ENCODE data around the gene VWA5B1.

VWA5B1 gene

DNA sequence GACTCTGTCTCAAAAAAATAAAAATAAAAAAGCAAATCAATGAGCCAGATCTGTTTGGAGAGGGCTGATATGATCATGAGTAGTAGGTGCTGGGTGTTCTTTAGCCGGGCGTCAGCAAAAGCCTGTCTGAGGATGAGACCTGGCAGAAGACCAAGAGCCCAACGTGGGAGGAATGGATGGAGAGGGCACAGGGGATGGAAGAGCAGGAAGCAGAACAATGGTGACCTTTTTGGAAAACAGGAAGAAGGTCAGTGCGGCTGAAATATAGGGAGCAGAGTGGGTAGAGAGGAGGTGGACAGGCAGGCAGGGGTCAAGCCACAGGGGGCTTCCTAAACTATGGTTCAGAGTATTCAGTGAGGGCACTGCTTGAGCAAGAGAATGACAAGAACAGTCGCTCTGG, 30.9 kb downstream of the VWA5B1 start:
- WGBS (ENCODE audit: insufficient coverage, insufficient read length) = no CpG with 5 or more reads among the region's 5 CpGs

DNA sequence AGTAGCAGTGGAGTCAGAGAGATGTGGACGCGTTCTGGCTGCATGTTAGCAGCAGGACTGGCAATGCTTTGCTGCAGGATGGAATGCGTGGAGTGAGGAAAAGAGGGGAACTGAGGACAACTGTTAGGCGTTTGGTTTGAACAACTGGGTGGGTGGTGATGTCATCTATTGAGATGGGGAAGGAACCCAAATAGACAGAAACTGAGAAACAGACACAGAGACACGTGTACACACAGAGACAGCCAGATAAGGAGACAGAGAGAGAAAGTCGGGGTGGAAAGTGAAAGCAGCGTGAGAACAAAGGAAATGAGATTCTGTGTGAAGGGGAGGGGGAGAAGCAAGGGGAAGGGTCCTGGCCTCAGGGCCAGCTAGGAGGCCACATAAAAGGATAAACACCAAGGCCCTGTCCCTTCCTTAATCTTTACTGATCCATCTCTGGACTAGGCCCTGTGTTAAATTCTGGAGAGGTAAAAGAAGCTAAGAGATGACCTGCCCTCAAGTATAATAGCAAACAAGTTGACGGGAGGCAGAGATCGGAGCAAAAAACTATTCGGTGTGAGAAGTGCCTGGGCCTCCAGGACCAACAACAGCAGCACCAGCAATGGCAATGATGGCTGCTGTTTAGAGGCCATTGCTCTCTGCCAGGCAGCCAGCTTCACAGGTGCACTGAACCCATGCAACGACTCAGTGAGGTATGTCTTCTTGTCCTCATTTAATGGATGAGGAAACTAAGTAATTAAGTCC, 31.6 kb downstream of the VWA5B1 start:
- WGBS (ENCODE audit: insufficient coverage, insufficient read length) = no CpG with 5 or more reads among the region's 11 CpGs
- no peak for DNase-seq (ENCODE audit: low read depth, low spot score)
- no peaks in the 10 kb centered on the region for H3K36me3 ChIP-seq (ENCODE audit: control insufficient read depth, insufficient read depth, low read length)
- no peaks in the 10 kb centered on the region for H3K4me1 ChIP-seq (ENCODE audit: control insufficient read depth, insufficient read depth, low read length)
- no peaks in the 10 kb centered on the region for H3K27me3 ChIP-seq (ENCODE audit: control insufficient read depth, insufficient read depth, low read length)
- H3K27ac ChIP-seq (ENCODE audit: low read length) = no peak overlapping the region
- H3K9me3 ChIP-seq (ENCODE audit: control insufficient read depth, insufficient read depth, low read length) = no peaks in the 10 kb centered on the region
- no peak overlapping the region for H3K4me3 ChIP-seq (ENCODE audit: low read length)

More for the DNA sequence above, 30.9 kb downstream of the VWA5B1 start:
- no peaks in the 10 kb centered on the region for H3K4me1 ChIP-seq (ENCODE audit: control insufficient read depth, insufficient read depth, low read length)
- no peak overlapping the region for H3K27ac ChIP-seq (ENCODE audit: low read length)
- DNase-seq (ENCODE audit: low read depth, low spot score) = no peak
- H3K36me3 ChIP-seq (ENCODE audit: control insufficient read depth, insufficient read depth, low read length) = no peaks in the 10 kb centered on the region
- no peaks in the 10 kb centered on the region for H3K9me3 ChIP-seq (ENCODE audit: control insufficient read depth, insufficient read depth, low read length)
- no peaks in the 10 kb centered on the region for H3K27me3 ChIP-seq (ENCODE audit: control insufficient read depth, insufficient read depth, low read length)
- H3K4me3 ChIP-seq (ENCODE audit: low read length) = no peak overlapping the region

DNA sequence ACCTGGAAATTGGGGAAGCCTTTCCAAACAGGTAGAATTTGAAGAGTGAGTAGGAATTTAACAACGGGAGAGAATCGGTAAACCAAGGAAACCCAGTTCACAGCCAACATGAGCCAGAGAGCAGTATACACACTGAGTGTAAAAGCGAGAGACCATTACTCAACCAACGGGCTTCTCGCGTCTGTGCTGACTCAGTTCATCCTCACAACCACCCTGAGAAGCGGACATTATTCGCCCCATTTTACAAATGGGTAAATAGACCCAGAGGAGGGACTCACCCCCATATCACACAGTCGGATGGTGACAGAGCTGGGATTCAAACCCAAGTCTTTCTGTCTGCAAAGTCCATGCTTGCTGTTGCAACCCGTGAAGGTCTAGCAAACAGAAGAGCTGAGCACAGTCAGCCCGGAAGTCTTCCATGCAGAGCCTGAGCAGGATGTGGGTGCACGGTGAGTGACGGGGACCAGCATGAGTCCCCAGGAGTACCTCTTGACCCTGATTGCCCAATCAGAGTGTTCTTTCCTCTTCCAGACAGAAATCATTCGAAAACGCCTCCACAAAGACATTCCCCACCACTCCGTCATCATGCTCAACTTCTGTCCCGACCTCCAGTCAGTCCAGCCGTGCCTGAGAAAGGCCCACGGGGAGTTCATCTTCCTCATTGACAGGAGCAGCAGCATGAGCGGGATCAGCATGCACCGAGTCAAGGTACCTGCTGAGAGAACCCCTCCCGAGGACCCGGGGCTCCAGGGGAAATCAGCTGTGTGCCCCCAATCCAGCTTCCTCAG, 32.3 kb downstream of the VWA5B1 start:
- no CpG with 5 or more reads among the region's 23 CpGs for WGBS (ENCODE audit: insufficient coverage, insufficient read length)
- Histone ChIP-seq H3K27me3 (ENCODE audit: control insufficient read depth, insufficient read depth, low read length) (no peaks in the 10 kb centered on the region), H3K27ac (ENCODE audit: low read length) (no peak overlapping the region)

DNA sequence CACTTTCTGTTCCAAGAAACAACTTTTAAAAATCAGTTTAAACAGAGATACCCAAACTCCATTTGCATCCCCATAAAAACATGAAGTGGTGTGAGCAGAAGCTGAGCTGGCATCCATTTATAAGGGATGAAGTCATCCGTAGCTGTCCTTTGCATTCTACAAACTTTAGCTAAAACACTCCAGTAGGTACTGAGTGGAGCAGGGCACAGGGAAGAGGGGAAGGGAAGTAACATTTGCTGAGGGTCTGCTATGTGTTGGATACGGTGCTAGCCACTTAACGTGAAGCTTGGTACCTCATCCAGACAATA, 32.9 kb downstream of the VWA5B1 start:
- H3K27me3 ChIP-seq (ENCODE audit: control insufficient read depth, insufficient read depth, low read length) = no peaks in the 10 kb centered on the region
- WGBS (ENCODE audit: insufficient coverage, insufficient read length) = no CpG with 5 or more reads among the region's 3 CpGs
- H3K9me3 ChIP-seq (ENCODE audit: control insufficient read depth, insufficient read depth, low read length) = no peaks in the 10 kb centered on the region
- H3K36me3 ChIP-seq (ENCODE audit: control insufficient read depth, insufficient read depth, low read length) = no peaks in the 10 kb centered on the region
- H3K27ac ChIP-seq (ENCODE audit: low read length) = no peak overlapping the region
- no peak for DNase-seq (ENCODE audit: low read depth, low spot score)
- H3K4me1 ChIP-seq (ENCODE audit: control insufficient read depth, insufficient read depth, low read length) = no peaks in the 10 kb centered on the region
- no peak overlapping the region for H3K4me3 ChIP-seq (ENCODE audit: low read length)

More for the DNA sequence above, 32.3 kb downstream of the VWA5B1 start:
- H3K4me1 ChIP-seq (ENCODE audit: control insufficient read depth, insufficient read depth, low read length) = no peaks in the 10 kb centered on the region
- no peaks in the 10 kb centered on the region for H3K36me3 ChIP-seq (ENCODE audit: control insufficient read depth, insufficient read depth, low read length)
- DNase-seq (ENCODE audit: low read depth, low spot score) = no peak
- H3K4me3 ChIP-seq (ENCODE audit: low read length) = no peak overlapping the region
- no peaks in the 10 kb centered on the region for H3K9me3 ChIP-seq (ENCODE audit: control insufficient read depth, insufficient read depth, low read length)

DNA sequence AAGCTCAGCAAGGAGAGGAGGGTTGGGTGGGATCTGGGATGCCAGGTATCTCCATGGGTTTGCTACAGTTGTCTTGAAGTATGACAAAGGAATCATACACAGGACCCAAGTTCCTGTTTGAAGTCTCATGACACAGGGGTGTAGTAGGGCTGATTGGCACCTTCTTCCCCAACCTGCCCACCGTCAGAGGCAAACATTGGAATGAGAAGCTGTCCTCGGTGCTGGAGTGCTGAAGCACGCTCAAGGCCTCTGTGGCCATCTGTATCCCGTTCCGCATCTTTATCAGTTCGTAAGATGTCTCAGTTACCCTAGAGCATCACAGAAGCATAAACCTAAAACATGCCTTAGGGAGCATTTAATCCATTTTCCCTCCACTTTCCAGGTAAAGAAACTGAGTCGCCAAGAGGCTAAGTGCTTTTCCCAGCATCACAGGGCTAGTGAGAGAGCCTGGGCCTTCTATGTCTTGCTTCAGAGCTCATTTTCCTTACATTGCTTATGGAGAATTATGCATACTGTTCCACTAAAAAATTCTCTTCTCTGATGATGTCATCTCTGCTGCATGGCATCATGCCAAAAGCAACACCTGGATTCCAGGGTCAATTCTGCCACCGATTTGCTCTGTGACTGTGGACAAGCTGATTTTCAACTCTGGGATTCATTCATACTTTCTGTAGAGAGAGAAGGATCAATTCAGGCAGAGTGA, 34.2 kb downstream of the VWA5B1 start:
- Histone ChIP-seq H3K4me1 (ENCODE audit: control insufficient read depth, insufficient read depth, low read length) (no peaks in the 10 kb centered on the region), H3K27me3 (ENCODE audit: control insufficient read depth, insufficient read depth, low read length) (no peaks in the 10 kb centered on the region), H3K27ac (ENCODE audit: low read length) (no peak overlapping the region), H3K9me3 (ENCODE audit: control insufficient read depth, insufficient read depth, low read length) (no peaks in the 10 kb centered on the region), H3K4me3 (ENCODE audit: low read length) (no peak overlapping the region), H3K36me3 (ENCODE audit: control insufficient read depth, insufficient read depth, low read length) (no peaks in the 10 kb centered on the region)
- no CpG with 5 or more reads among the region's 8 CpGs for WGBS (ENCODE audit: insufficient coverage, insufficient read length)
- no peak for DNase-seq (ENCODE audit: low read depth, low spot score)

DNA sequence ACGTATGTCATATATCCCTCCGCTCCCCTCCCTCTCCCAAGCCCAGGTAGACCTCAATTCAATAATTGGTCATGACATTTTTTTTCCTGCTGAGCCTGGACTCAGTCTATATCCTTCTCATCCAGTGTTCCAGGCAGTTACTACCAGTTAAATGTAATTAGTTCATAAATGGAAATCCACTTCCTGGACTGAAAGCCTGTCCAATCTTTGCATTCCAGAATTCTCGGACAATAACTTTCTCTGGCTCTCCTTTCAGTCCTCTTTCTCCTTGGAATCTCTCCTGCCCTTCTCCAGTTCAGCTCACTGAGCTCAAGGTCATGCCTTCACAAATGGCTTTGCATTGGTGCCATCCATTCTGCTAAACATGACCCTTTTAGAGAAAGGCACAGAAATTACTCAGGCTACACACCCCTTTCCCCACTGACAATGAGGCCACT, 34.8 kb downstream of the VWA5B1 start:
- Histone ChIP-seq H3K4me1 (ENCODE audit: control insufficient read depth, insufficient read depth, low read length) (no peaks in the 10 kb centered on the region), H3K27me3 (ENCODE audit: control insufficient read depth, insufficient read depth, low read length) (no peaks in the 10 kb centered on the region), H3K27ac (ENCODE audit: low read length) (no peak overlapping the region), H3K36me3 (ENCODE audit: control insufficient read depth, insufficient read depth, low read length) (no peaks in the 10 kb centered on the region), H3K9me3 (ENCODE audit: control insufficient read depth, insufficient read depth, low read length) (no peaks in the 10 kb centered on the region), H3K4me3 (ENCODE audit: low read length) (no peak overlapping the region)
- no CpG with 5 or more reads among the region's 3 CpGs for WGBS (ENCODE audit: insufficient coverage, insufficient read length)
- DNase-seq (ENCODE audit: low read depth, low spot score) = no peak

DNA sequence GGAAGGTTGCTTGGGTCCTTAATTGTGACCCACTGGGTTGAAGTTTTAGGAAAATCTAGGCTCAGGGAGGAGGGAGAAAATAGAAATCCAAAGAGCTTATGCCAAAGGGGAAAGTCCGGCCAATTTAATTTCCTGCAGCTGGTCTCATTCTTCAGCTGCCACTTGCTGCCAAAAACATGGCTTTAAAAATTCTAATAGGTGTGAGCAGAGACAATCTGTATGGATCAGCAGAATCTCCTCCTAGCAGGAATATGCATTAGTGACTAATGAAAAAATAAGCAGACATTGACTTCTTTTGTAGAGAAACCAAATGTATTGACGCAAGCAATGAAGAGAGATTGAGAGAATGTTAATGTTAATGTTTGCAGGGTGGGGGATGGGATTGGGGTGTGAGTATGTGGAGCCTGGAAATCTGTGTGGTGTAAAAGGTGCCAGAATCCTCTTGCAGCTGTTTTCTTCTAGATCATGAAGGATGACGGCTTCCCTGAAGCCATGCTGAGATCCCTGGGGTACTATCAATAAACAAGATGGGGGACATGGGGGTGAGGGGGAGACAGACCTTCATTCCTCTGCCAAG, 35.3 kb downstream of the VWA5B1 start:
- Histone ChIP-seq H3K4me3 (ENCODE audit: low read length) (no peak overlapping the region), H3K9me3 (ENCODE audit: control insufficient read depth, insufficient read depth, low read length) (no peaks in the 10 kb centered on the region), H3K27ac (ENCODE audit: low read length) (no peak overlapping the region), H3K4me1 (ENCODE audit: control insufficient read depth, insufficient read depth, low read length) (no peaks in the 10 kb centered on the region), H3K27me3 (ENCODE audit: control insufficient read depth, insufficient read depth, low read length) (no peaks in the 10 kb centered on the region), H3K36me3 (ENCODE audit: control insufficient read depth, insufficient read depth, low read length) (no peaks in the 10 kb centered on the region)
- WGBS (ENCODE audit: insufficient coverage, insufficient read length) = 100% methylated on average over 1 of the region's 3 CpGs
- no peak for DNase-seq (ENCODE audit: low read depth, low spot score)

DNA sequence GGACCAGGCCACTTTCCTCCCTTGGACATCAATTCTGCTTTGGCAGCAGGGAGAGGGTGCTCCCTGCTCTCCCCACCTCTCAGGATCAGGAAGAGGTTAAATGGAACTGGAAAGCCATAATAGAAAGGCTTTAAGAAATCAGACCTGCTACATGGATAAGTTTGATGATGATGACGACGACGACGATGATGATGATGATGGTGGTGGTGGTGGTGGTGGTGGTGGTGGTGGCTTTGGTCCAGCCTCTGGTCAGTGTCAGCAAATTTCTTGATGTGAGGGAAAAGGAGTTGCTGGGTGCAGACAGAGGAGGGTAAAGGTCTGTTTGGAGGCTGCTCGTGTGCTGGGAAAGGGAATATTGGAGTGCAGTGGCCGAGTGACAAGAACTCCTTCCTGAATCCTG, 36.8 kb downstream of the VWA5B1 start:
- no peak for DNase-seq (ENCODE audit: low read depth, low spot score)
- no peaks in the 10 kb centered on the region for H3K36me3 ChIP-seq (ENCODE audit: control insufficient read depth, insufficient read depth, low read length)
- H3K9me3 ChIP-seq (ENCODE audit: control insufficient read depth, insufficient read depth, low read length) = no peaks in the 10 kb centered on the region
- no peaks in the 10 kb centered on the region for H3K27me3 ChIP-seq (ENCODE audit: control insufficient read depth, insufficient read depth, low read length)
- WGBS (ENCODE audit: insufficient coverage, insufficient read length) = no CpG with 5 or more reads among the region's 6 CpGs
- no peak overlapping the region for H3K4me3 ChIP-seq (ENCODE audit: low read length)
- no peak overlapping the region for H3K27ac ChIP-seq (ENCODE audit: low read length)
- no peaks in the 10 kb centered on the region for H3K4me1 ChIP-seq (ENCODE audit: control insufficient read depth, insufficient read depth, low read length)

DNA sequence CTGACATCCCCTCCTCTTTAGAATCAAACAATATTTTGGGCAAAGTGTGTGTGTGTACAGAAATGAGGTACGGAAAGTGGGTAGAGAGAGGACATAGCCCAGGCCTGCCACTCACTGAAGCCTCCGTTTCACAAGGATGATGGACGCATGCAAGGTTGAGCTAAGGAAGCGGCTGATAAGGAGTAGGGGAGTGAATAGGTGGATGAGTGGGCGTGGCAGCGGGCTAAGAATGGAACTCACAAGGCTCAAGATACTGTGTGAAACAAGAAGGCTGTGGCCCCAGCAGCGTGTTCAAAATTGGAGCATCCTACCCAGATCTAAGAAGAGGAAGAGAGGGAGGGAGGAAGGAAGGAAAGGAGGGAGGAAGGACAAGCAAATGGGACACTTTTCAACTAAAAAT, 37.5 kb downstream of the VWA5B1 start:
- no peaks in the 10 kb centered on the region for H3K4me1 ChIP-seq (ENCODE audit: control insufficient read depth, insufficient read depth, low read length)
- no peaks in the 10 kb centered on the region for H3K27me3 ChIP-seq (ENCODE audit: control insufficient read depth, insufficient read depth, low read length)
- H3K36me3 ChIP-seq (ENCODE audit: control insufficient read depth, insufficient read depth, low read length) = no peaks in the 10 kb centered on the region
- H3K9me3 ChIP-seq (ENCODE audit: control insufficient read depth, insufficient read depth, low read length) = no peaks in the 10 kb centered on the region
- no peak overlapping the region for H3K27ac ChIP-seq (ENCODE audit: low read length)
- no peak for DNase-seq (ENCODE audit: low read depth, low spot score)
- WGBS (ENCODE audit: insufficient coverage, insufficient read length) = no CpG with 5 or more reads among the region's 7 CpGs
- H3K4me3 ChIP-seq (ENCODE audit: low read length) = no peak overlapping the region

DNA sequence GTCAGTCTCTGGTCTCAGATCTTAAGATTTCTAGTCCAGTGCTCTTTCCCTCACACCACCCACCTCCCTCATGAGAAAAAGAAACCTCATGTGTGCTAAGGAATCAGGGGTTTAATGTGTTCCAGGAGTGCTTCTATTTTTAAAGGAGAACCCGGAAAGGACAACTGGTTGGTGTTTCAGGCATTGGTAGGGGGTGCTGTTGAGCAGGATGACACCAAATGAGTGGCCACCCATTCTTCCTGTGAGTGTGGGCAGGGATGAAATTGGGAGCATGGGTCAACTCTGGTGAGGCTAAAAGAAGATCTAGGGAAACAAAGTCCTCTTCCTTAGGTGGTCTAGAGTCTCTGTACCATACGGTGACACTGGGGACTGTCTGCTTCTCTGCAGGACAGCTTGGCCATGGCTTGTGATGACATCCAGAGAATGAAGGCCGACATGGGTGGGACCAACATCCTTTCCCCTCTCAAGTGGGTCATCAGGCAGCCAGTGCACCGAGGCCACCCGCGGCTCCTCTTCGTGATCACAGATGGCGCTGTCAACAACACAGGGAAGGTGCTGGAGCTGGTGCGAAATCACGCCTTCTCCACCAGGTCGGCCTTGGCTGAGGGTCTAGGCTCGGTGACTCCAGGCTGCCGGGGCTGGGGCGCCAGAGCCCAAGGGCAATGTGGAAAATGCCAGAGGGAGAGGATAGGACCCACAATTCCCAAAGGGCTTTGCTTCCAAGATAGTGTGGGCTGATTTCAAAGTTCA, 39.3 kb downstream of the VWA5B1 start:
- no peaks in the 10 kb centered on the region for H3K4me1 ChIP-seq (ENCODE audit: control insufficient read depth, insufficient read depth, low read length)
- H3K27ac ChIP-seq (ENCODE audit: low read length) = no peak overlapping the region
- H3K9me3 ChIP-seq (ENCODE audit: control insufficient read depth, insufficient read depth, low read length) = no peaks in the 10 kb centered on the region
- DNase-seq (ENCODE audit: low read depth, low spot score) = no peak
- H3K27me3 ChIP-seq (ENCODE audit: control insufficient read depth, insufficient read depth, low read length) = no peaks in the 10 kb centered on the region
- H3K36me3 ChIP-seq (ENCODE audit: control insufficient read depth, insufficient read depth, low read length) = no peaks in the 10 kb centered on the region
- WGBS (ENCODE audit: insufficient coverage, insufficient read length) = no CpG with 5 or more reads among the region's 14 CpGs
- no peak overlapping the region for H3K4me3 ChIP-seq (ENCODE audit: low read length)
